Stimulated activated CD8-positive, alpha-beta memory T cell treated with anti-CD3 and anti-CD28 coated beads, Interleukin-7, amount 100 ng/mL, for 48 hours (primary cell): Measurements from ENCODE around the gene TEX9.
A peak's percentile ranks its signal among the peaks of the same experiment; 100 is the strongest.
"Not testable (repeated sequence)": the region's sequence is repeated elsewhere in the genome, so short reads cannot be mapped to it uniquely, and the experiment has no call there.

Source experiments
- DNase-seq, 2 donors: peaks; one replicate each; pipeline ENCODE4 v3.0.0-alpha.2; 2020; ENCODE audit warnings: low read depth in 1 of 2; ENCODE audit errors: extremely low read depth in 1 of 2

The TEX9 gene

DNA sequence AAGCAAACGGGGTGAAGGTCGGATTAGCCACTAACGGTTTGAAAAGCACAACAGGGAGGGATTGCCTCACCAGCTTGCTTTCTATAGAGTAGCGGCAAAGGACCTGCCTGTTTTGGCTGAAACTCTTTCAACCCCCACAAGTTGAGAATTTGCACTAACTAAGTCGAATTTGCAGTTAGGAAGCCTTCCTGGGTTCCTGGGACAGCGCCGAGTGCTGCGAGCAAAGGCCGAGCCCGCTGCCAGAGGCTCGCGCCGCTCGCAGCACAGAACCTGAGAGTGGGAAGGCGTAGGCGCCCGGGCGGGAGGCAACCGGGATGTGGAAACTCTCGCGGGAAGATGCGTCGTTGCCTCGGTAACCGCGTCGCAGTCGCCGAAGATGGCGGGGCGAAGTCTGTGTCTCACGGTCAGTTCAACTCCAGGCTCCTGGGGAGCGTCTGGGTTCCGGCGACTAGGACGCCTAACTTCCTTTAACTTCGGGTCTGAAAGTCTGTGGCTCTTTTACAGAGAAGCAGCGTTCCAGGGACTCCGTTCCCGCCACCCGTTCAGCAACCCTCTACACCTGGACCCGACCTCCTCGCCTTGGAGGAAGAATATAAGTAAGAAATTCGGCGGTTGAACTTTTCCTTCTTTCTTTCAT, at the start of gene TEX9:
Gene TEX9 (plus strand): TSS at position 352 of the 637 bp plus-strand sequence. CDS start 25 bp downstream, at position 377.
- peak; percentile 53 to 70 for DNase-seq

DNA sequence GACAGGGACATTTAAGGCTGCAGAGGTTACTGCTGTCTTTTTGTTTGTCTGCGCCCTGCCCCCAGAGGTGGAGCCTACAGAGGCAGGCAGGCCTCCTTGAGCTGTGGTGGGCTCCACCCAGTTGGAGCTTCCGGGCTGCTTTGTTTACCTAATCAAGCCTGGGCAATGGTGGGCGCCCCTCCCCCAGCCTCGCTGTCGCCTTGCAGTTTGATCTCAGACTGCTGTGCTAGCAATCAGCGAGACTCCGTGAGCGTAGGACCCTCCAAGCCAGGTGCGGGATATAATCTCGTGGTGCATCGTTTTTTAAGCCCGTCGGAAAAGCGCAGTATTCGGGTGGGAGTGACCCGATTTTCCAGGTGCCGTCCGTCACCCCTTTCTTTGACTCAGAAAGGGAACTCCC, 48.7 kb upstream of the TEX9 start:
- DNase-seq, result not testable (repeated sequence)

DNA sequence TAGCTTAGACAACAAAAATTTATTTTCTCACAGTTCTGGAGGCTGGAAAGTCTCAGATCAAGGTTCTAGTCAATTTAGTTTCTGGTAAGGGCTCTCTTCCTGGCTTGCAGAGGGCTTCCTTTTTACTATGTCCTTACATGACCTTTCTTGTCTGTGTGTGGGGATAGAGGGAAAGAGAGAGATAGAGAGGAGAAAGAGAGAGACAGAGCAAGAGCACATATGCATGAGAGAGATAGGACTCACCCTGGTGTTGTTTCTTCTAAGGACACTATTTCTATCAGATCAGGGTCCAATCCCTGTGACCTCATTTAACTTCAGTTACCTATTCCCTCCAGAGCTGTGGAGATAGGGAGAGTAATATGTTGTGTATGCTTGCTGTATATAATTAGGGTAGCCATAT, 44.9 kb upstream of the TEX9 start:
- no peak for DNase-seq

DNA sequence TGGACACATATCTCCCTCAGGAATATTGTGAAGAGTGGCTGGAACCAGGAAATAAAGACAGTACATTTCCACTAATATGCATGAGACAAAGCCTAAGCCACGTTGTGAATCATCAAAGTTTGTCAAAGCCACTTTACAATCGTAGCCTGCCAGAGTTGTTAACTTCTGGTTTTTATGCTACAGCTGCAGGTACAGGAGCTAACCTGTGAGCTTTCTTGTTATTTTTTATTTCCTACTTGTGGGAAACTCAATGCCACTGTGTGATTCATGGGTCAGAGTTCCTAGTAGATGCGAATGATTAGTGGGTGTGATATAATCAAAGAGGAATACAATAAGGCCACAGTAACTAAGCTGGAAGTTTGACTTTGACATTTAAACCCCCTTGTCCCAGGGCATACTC, 44.4 kb upstream of the TEX9 start:
- DNase-seq, result no peak

DNA sequence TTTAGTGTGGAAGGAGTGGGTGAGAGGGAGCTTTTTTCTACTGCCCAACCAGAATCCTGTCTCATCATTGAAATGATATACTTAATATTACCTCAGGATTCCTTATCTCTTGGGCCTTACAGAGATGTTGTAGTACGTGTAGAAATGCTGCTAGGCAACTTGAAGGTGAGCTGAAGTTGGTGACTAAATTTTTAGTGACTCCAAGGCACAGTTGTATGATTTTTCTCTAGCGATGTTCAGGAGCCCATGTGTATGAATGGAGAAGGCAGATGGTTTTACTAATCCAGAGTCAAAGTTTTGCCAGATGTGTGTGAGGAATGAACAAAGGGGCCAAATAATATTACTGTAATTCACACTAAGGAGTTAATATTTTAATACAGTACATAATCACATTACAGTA, 42.8 kb upstream of the TEX9 start:
- DNase-seq, result no peak

DNA sequence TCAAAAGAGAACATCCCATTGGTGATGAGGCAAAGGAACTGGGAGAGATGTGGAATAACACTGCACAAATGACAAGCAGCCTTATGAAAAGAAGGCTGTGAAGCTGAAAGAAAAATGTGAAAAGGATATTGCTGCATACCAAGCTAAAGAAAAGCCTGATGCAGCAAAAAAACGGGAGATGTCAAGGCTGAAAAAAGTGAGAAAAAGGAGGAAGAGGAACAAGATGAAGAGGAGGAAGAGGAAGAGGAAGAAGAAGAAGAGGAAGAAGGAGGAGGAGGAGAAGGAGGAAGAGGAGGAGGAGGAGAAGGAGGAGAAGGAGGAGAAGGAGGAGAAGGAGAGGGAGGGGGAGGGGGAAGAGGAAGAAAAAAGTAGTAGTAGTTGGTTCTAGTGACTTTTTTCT, 41.8 kb upstream of the TEX9 start:
- DNase-seq, result no peak

DNA sequence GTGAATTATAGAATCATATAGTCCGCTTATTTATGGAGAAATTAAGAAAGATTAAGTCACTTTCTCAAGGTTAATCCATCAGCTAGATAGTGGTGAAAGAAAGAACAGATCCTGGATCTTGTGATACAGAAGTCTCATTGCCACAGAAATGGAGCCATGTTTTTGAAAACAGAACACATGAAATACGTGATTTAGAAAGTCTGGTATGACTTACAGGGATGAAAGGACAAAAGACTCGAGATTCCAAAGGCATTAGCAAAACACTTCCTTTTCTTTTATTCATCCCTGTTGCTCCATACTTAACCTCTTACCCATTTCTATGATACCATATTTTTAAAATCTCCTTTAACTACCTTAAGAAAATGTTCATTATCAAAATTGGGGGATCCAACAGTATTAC, 40.0 kb upstream of the TEX9 start:
- DNase-seq, result no peak

DNA sequence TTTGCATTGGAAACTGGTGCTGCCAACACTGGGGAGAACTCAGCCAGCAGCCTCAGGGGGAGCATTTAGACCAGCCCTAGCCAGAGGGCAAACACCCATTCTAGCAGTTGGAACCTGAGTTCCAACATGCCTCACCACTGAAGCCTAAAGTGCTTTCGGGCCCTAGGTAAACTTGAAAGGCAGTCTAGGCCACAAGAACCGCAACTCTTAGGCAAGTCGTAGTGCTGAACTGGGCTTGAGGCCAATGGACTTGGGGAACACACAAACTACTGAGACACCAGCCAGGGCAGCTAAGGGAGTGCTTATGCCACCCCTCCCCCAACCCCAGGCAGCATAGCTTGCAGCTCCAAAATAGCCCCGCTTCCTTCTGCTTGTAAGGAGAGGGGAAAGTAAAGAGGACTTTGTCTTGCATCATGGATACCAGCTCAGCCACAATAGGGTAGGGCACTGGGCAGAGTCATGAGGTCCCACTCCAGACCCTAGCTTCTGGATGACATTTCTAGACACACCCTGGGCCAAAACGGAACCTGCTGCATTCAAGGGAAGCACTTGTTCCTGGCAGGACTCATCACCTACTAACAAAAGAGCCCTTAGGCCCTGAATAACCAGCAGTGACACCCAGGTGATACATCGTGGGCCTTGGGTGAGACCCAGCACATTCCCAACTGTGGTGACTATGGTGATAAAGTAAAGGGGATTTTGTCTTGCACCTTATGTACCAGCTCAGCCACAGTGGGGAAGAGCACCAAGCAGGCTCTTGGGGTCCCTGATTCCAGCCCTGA, 37.3 kb upstream of the TEX9 start:
- DNase-seq, result no peak

DNA sequence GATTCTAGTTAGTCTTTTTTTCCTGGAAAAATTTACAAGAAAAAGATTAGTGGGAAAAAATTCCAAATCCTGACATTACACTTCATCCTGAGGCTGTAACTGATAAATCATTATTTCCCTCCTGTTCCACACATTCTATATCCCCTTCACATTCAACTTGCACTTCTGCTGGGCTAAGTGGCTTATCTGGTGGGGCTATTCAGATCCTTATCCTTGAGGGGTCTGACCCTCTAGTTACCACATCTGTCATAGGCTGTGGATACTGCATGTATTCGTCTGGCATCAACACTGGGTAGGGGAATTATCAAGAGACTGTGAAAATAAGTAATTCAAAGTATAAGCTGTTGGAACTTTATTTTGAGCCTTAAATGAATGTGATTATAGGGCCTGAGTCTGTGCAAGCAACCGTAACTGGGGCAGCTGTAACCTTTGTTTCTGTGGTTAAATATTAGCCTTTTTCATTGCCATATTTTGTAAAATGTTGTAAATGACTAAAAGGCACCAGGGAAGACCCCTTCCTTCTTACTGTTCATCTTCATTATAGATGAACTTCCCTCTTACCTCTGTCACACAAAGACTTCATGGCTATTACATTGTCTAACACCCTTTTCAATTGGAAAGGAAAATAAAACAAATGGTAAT, 28.0 kb upstream of the TEX9 start:
- no peak for DNase-seq

DNA sequence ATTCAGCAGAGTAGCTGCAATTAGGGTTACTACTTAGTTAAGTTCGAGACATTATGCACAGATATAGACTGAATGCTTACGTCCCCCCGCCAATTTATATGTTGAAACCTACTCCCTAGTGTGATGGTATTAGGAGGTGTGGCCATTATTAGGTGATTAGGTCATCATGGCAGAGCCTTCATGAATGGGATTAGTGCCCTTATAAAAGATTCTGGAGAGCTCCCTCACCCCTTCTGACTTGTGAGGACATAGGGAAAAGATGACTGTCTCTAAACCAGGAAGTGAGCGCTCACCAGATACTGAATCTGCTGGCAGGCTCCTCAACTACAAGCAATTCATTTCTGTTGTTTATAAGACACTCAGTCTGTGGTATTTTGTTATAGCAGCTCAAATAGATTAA, 25.6 kb upstream of the TEX9 start:
- no peak for DNase-seq

DNA sequence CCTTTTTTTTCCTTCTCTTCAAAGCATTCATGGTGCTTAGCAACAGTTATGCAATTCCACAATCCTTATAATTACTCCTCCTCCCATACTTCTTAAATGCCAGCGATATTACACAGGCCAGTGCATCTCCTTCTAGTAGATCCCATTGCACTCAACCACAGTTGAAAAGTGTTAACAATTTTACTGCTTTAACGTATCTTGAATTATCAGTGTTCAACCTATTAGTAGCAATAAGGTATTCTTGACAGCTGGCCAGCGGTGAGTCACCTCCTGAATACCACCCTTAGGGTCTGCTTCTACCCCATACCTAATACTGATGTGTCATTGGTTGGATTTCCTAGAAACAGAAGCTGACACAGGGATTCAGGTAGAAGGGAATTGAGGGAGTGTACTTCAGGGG, 24.0 kb upstream of the TEX9 start:
- no peak for DNase-seq

DNA sequence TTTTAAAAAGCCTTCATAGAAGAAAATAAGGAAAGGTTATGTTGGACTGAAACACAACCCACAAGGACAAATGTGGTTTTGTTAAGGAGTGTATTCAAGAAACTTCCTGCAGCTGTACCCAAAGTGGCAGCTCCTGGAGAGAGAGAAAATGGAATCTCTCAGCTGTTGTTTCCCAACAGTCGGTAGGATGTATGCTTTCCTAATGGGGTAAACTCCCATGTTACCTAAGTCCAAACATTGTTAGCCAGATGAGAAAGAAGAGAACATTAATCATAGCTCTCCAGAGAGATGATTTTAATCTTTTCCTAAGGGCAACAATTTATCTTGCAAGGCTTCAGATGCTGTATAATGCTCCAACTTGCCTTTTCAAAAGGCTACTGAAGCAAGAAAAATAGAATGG, 22.6 kb upstream of the TEX9 start:
- no peak for DNase-seq

DNA sequence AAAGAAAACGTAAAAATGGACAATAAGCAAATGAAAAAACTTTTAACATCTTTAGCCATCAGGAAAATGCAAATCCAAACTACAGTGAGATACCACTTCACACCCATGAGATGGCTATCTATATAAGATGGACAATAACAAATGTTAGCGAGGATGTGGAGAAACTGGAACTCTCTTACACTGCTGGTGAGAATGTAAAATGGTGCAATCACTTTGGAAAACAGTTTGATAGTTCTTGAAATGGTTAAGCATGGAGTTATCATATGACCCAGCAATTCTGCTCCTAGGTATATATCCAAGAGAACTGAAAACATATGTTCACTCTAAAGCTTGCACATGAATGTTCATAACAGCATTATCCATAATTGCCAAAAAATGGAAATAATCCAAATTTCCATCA, 21.3 kb upstream of the TEX9 start:
- DNase-seq, result no peak

DNA sequence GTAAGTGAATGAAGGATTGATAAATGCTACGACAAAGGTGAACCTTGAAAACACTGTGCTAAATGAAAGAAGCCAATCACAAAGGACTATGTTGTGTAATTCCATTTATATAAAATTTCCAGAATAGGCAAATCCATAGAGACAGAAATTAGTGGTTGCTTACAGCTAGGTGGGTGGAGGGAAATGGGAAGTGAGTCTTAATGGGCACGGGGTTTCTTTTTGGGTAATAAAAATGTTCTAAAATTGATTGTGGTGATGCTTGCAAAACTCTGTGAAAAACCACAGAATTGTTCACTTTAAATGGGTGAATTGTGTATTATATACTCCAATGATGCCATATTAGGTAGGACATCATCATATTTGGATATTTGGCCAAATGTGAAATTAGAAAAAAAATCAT, 20.9 kb upstream of the TEX9 start:
- DNase-seq, result no peak

DNA sequence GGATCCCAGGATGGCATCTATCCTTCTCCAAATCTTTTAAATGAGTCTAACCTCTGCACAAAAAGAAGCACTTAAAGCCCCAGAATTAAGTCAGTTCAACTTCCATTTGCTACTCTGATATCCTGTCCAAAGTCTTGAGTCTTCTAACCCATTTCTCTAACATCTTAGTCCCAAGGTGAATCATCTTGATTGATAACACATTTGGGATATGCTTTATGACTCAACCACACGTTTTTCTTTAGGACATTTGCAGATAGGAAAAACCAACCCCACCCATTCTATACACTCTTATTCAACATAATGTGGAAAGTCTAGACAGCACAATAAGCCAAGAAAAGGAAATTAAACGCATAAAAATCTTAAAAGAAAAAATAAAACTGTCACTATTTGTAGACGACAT, 18.8 kb upstream of the TEX9 start:
- no peak for DNase-seq

DNA sequence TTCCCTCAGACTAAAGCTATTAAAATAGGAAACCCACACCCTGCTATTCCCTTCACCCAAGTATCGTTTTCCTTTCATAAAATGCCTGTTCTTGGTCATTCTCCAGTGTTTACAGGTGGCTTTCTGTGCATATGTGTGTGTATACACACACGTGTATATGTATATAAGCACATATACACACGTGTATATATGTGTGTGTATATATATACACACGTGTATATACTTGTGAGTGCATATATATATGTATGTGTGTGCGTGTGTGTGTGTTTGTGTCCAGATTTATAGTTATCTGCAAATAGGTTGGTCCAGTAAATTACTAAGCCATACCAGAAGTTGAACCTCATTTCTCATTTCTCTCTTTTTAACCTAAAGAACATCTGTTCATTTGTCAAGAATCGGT, 15.7 kb upstream of the TEX9 start:
- no peak for DNase-seq

DNA sequence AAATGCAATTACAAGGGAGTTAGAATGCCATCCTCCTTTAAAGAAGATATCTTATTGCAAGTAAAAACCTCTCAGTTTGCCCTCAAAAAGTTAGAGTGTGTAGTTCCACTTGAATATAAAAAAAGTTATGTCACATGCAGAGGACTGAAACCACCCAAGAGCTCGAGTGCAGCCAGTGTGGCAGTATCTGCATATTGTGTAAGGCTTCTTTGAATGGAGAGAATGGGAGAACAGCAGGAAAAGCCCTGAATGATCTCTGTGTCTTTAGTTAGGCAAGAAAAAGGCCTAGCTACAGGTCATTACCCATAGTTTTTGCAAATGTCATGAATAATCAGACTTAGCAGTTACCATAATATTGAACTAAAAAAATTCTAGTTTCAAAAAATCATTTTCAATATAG, 13.9 kb upstream of the TEX9 start:
- DNase-seq, result no peak

DNA sequence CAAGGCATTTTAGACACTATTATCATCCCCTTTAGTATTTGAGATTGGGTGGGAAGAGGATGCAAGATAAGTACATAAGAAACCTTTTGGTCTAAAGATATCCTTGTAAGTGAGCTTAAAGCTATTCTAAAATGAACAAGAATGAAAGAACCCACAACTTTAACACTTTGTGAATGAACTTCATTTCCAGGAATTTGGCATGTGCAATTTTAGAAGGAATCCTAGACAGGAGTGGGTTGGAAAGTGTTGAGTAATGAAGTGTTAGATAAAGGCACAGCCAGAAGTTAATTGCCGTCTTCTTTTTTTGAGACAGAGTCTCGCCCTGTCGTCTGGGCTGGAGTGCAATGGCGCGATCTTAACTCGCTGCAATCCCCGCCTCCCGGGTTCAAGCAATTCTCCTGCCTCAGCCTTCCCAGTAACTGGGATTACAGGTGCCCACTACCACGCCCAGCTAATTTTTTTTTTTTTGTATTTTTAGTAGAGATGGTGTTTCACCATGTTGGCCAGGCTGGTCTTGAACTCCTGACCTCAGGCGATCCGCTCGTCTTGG, 13.2 kb upstream of the TEX9 start:
- no peak for DNase-seq

DNA sequence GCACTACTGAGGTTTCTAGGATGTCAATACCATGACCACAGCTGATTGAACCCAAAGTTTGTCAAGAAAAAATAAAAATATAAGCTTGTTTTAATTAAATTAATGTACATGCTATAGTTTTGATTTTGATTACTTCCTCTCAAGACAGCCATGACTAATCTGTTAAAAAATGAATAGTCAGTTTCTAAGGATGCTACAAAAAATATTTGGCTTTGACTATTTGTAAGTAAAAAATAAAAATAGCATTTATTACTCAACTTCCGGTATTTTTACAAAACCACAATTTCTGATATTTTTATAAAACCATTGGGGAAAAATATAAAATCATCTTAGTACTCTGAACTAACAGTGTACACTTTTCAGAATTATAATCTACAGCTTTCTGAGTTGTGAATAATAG, 12.1 kb upstream of the TEX9 start:
- DNase-seq, result no peak

DNA sequence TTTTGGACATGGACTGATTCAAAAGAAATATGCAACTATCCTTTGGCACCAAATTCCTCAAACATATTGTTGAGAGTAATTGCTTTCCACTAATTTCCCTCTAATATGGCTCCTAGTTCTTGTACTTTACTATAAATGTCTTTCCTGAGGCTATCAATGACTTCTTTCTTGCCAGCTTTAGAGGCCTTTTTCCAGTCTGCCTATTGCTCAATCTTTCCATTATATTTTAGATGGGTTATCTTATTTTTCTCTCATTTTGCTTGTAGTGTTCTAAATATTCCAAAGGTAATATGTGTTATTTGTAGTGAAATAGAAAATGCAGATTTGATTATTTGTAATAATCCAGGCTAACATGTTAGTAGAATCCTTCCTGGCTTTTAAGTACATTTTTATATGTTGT, 11.5 kb upstream of the TEX9 start:
- no peak for DNase-seq

DNA sequence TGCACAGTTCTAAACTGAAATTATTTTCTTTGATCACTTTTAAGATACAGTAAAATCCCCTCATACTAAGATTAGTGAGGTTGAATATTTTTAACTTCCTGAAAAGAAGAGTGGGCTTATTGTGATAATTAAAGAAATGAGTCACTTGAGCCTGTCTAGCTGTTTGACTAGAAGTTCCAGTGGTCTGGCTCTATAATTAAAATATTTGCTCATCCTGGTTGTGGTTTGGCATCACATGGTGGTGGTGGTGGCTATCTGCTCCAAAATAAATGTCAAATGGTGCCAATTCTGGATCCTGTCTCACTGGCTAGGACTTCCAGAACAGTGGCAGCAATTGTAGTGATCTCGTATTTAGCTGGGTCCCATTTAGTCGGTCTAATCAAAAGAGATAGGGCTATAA, 8.6 kb upstream of the TEX9 start:
- DNase-seq, result no peak

DNA sequence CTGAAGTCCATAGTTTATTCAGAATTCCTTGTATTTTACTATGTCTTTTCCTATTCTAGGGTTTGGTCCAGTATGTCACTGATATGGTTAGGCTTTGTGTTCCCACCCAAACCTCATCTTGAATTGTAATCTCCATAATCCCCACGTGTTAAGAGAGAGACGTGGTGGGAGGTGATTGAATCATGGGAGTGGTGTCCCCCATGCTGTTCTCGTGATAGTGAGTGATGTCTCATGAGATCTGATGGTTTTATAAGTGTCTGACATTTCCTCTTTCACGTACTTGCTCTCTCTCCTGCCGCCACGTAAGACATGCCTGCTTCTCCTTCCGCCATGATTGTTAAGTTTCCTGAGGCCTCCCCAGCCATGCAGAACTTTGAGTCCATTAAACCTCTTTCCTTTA, 6.6 kb upstream of the TEX9 start:
- no peak for DNase-seq
